Hindlimb muscle (tissue), 1 donor: ENCODE results near the gene RAB11FIP5. TPM values are rescaled to one million over a fixed set of nuclear protein-coding genes. Genes with fewer than 3 reads are reported as not detected.
"Not testable (repeated sequence)": the region's sequence is repeated elsewhere in the genome, so short reads cannot be mapped to it uniquely, and the experiment has no call there.

ENCODE experiments used
- DNase-seq: peaks from one replicate; pipeline ENCODE4 v3.0.0-alpha.2; 2013
- polyA plus RNA-seq: library from polyadenylated mRNA; unstranded; fragments of 120-200 nt; gene quantifications from one replicate; pipeline ENCODE4 v1.2.1, GENCODE V29; 2013; ENCODE audit not compliant: insufficient read length

The RAB11FIP5 gene
- polyA plus RNA-seq, 1 donor: 18.8 TPM

DNA sequence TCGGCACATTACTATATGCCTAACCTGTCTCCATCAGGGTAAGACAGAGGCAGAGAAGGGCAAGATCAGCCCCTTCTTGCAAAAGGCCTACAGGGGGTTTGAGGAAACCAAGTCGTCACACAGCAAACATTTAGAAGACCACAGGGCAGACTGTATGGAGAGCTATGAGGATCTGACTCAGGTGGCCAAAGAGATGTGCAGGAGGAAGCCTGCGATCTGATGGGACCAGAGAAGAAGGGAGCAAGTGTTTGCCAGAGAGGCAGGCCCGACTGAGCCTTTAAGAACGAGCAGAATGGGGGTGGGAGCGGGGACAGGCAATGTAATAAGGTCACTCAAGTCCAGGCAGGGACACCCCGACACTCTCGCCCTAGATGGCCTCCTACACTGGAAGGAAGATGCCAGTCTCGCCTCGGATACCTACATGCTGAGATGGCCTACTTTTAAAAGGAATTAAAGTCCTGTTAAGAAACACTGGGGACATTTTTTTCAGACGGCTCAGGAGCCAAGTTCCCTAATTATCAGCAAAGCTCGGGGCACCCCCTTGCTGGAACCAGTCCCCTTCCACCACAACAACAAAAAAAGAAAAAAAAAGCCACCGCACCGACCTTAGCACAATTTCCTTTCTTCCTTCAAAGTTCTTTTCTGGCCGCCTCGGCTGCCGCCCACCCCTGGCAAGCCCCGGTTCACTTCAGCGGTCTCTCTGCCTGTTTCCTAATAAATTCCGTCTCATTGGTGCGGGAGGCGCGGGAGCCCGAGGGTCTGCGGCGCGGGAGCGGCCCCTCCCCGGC lies 42.7 kb downstream of the RAB11FIP5 start:
- DNase-seq: no peak

DNA sequence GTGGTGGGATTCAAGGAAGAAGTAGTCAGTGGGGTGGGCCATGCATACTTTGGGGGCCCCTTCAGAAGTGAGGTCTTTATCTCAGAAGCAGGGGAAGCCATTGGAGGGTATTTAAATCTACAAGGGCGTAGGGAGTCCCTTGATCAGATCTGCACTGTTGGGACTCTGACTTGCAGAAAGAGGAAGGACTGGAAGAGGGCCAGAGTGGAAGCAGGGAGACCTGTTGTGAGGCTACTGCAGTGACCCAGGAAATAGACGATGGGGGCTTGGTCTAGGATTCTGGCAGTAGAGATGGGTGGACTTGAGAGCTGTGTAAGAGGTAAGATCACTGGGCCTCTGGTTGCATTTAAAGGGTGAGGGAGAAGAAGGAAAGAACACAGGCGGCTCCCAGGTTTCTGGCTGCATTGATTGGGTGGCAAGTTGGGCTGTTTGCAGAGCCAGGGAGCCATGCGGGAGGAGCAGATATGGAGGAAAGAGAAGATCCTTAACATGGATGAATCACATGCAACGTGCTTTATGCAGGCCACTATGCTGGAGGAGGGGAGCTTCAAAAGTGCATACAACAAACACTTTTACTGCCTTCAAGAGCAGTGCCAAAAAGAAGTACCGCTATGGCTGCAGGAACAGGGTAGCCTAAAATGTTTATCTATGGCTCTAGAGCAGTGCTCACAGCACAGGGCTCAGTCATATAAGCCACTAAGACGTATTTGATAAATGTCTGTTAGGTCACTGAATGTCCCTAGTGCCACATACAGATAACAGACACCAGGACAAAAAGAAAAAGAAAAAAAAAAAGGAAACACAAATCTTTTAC lies 43.5 kb downstream of the RAB11FIP5 start:
- DNase-seq: no peak

DNA sequence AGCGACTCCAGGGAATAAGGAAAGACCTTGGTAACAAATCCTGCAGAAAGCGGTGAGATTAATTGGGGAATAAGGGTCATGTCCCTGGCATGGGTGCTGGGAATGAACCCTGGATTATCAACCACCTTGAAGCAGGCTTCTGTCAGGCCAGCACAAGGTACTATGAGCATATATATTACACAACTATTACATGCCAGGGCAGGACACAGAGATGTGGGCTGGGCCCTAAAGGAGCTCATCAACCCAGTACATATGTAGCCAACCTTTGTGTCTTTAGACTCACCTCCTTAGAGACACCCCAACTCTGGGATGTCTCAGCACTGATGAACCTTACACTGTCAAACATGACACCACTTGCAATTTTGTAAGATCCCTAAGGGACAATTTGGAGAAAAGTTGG lies 44.6 kb downstream of the RAB11FIP5 start:
- no peak for DNase-seq

DNA sequence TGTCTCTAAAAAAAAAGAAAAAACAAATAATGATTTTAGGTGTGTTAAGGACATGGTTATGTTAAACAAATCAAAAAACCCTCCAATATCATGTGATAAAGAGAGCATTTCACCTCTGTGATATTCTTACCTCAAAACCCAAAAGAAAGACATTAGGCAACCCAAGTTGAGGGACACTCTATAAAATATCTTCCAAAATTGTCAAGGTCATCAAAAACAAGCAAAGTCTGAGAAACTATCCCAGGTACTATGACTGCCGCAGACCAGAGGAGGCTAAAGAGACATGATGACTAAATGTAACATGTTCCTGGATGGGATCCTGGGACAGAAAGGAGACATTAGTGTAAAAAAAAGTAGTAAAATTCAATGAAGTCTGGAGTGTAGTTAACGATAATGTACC lies 45.7 kb downstream of the RAB11FIP5 start:
- DNase-seq: no peak

DNA sequence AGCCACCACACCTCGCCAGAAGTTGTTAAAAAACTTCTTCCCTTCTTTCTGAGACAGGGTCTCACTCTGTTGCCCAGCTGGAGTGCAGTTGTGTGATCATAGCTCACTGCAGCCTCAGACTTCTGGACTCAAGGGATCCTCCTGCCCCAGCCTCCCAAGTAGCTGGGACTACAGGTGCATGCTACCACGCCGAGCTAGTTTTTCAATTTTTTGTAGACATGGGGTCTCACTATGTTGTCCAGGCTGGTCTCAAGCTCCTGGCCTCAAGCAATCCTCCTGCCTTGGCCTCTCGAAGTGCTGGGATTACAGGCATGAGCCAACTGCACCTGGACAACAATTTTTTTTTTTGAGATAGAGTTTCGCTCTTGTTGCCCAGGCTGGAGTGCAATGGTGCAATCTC lies 47.7 kb downstream of the RAB11FIP5 start:
- DNase-seq: not testable (repeated sequence)

DNA sequence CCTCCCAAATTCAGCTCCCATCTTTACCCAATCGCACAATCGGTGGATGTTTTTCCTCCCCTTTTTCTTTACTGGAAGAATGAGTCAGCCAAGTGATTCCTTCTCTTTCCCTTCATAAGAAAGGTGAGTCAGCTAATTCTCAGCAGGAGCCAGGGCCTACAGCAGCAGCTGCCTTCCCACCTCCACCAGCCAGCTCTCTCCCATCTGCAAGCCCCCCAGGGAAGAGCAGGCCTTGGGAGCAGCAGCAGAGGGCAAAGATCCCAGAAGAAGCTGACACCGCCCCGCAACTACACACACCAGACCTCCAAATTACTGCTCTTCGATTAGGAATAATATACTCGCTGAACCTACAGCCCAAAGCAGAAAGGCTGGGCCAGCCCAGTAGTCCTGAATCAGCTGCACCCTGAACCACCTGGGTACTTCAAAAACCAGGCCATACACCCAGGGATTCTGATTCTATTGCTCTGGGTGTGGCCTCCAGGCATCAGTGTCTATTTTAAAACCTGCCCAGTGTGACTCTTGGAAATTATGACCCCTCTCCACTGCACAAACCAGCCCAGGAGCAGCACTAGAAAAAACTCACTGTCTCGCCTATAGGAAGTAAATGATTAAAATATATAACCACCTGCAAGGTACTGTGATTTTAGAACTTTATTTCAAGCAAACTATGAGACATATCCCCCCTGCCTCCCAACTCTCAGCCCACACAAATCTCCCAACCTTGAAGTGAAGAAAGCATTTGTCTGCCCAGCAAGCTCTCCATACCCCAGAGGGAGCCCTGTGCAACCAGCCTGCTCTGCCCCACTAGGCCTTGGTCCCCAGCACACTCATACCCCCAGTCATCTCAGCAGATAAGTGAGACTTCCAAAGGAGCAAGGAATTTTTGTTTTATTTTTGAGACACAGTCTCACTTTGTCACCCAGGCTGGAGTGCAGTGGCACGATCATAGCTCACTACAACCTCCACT lies 48.6 kb downstream of the RAB11FIP5 start:
- no peak for DNase-seq

DNA sequence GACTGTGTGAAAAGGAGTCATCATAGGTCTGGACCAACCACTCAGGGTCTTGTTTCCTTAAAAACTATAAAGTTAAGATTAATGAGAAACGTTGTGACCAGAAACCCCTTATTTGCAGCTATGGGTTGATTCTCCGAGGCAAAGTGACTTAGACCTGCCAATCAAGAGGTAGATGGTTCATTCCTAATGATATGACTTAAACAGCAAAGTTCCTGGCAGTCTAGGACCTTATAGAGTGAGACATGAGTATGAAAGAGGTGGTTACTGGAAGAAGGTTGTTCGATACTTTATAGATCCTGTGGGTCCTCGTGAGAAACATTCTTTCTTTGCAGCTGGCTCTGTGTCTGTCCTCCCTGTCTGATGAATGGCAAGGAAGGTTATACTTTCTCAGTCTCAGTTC lies 49.3 kb downstream of the RAB11FIP5 start:
- DNase-seq: no peak

DNA sequence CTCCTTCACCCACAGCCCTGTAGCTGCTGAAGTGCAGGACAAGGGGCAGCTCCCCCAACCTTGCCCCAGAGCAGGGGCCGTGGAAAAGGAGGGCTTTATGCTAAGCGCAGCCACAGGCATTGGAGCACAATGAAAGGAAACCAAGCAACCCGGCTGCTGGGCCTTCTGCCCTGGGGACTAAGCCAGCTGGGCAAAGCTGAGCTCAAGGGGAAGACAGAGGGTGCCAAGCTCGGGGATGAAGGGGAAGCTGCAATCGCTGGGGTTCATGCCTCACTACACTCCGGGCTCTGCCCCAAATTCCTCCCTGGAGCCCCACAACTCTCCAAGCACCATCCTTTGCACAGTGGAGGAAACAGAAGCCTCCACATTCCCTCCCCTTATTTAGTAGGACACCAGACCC lies 53.6 kb downstream of the RAB11FIP5 start:
- DNase-seq: no peak

DNA sequence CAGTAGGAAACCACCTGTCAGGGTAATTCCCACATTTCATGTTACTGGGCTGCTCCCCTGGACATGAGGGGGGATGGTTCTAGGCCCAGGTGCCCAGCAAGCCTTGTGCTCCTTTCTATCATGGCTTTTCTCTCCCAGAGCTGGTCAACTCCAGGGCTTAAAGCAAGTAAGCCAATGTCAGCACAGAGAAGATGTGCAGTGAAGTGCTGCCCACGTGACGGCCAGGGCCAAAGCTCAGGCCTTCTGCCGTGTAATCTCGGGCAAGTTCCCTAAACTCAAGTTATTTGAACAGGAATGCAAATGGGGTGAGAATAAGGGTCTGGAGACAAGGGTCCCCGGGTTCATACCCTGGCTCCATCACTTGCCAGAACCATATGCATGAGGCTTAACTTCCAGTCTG lies 57.8 kb downstream of the RAB11FIP5 start:
- no peak for DNase-seq

DNA sequence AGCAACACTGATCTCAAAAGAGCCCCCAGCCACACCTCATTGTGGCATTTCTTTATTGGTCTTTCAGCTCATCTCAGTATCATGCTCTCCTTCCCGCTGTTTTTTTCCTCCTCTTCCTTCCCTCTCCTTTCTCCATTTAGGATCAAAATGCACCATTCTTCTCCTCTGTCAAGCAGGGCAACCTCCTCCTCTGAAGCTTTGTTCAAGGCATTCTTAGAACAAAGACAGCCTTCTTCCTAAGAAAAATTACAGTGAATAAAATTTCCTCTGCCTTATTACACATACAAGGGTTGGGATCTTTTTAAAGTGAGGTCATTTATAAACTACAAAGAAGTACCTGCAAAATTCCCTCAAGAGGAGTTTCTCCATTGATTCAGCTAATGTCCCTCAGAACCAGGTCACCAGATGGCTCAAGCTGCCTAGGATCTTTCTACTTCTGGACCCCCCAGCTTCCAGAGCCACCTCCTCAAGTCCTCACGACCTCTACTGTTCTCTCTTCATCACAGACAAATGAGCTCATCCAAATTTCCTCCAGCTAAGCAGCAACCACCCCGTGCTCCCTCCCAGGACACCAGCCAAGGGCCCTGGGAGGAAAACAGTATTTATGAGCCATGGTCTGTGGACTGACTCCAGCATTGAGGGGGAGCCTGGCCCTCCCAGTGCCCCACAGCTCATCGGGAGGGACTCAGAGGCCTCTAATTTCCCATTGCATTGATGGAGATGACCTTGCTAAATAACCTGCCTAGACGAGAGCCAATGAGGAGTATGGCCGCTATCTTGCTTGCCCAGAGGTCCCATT lies 59.2 kb downstream of the RAB11FIP5 start:
- DNase-seq: no peak

DNA sequence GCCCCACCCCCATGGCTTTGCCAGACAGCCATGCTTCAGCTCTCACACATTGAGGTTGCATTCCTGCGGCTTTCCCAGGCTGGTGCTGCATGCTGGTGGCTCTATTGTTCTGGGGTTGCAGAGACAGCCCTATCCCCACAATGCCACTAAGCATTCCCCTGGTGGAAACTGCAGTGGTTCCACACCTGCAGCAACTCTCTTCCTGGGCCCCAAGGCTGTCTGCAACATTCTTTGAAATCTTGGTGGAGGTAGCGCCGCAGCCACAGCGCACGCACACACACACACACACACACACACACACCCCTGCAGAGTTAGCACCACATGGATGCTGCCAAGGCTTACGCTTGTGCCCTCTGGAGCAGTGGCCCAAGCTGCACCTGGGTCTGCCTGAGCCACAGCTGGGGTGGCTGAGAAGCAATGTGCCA lies 62.6 kb downstream of the RAB11FIP5 start:
- DNase-seq: no peak

DNA sequence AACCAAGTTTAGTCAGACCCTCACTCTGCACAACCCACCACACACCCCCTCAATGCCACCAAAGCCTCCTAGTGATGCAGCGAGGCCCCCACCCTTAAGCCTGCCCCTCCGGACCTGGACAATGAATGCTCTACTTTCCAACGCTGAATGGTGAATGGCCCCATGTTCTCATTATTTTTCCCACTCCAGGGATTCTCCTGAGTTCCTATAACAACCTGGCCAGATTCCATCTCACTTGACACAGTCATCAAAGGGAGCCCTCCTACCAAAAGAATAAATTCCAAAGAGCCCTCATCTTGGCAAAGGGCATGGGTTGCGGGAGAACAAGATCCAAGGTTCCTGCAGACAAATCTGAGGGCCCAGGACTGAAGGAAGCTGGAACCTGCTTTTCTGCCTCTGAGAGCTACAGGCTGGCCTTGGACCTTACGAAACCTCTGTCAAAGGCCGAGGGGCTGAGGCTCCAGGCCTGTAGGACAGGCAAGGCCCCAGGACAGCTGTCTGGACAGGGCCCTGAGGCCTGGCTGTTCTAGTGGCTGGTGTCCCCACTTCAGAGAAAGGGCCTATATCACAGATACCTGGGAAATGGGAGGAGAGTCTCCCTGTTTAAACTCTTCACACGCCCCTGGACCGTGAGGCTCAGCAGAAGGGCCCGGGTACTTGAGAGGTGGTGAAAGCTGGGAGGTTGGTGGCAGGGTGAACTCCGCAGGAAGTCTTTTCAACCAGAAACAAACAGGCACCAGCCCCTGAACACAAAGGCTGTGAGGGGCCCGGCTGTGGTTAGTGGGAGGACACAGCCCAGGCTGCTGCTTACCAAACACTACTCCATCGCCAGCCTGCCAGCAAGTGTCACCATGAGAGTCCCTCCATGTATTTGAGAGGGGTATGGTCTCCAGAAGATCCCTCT lies 68.6 kb downstream of the RAB11FIP5 start:
- DNase-seq: no peak

DNA sequence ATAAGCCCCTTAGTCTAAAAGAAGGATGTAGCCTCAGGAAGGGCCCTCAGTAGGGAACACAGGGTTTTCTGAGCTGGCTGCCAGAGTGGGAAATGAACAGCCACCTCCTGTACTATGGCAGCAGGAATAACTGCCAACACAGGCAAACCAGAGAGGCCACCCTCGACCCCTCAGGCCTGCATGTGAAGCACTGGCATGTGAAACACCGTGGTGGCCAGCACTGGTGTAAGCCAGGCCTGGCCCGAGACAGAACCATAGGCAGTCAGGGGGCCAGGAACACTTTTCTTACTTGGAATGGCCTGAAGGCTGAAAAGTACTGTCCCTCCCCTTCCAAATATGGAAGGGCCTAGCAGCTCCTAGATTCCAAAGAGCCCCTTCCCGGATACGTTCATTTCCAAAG lies 69.5 kb downstream of the RAB11FIP5 start:
- DNase-seq: no peak

DNA sequence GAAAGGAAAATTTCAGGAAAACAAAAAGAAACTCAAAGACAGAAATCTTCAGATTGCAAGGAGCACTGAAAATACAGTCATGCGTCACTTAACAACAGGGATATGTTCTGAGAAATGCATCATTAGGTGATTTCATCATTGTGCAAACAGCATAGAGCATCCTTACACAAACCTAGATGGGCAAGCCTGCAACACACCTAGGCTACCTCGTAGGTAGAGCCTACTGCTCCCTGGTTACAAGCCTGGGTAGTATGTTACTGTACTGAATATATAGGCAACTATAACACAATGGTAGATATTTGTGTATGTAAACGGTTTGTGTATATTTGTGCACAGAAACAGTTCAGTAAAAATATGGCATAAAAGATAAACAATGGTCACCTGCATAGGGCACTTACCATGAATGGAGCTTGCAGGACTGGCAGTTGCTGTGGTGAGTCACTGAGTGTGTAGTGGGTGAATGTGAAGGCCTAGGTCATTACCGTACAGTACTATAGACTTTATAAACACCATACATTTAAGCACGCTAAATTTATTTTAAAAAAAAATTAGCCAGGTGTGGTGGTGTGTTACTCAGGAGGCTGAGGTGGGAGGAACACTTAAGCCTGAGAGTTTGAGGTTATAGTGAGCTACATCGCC lies 74.7 kb downstream of the RAB11FIP5 start:
- no peak for DNase-seq

DNA sequence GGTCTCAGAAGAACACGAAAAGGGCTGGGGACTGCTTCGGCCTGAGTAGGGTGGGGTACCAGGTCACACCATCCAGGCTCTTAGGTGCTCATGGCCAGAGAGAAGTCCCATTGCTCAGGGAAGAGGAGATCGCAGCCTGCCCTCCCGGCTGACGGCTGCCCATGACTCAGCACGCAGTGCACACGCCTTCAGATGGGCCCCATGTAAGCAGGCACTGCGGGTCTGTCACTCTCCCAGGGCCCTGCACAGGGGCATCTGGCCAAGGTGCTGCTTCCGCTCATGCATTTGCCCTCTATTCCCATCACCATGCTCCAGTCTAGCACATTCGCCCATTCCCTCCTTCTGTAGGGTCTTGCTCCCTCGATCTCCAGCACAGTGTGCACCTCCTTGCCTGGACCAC lies 76.0 kb downstream of the RAB11FIP5 start:
- DNase-seq: no peak

DNA sequence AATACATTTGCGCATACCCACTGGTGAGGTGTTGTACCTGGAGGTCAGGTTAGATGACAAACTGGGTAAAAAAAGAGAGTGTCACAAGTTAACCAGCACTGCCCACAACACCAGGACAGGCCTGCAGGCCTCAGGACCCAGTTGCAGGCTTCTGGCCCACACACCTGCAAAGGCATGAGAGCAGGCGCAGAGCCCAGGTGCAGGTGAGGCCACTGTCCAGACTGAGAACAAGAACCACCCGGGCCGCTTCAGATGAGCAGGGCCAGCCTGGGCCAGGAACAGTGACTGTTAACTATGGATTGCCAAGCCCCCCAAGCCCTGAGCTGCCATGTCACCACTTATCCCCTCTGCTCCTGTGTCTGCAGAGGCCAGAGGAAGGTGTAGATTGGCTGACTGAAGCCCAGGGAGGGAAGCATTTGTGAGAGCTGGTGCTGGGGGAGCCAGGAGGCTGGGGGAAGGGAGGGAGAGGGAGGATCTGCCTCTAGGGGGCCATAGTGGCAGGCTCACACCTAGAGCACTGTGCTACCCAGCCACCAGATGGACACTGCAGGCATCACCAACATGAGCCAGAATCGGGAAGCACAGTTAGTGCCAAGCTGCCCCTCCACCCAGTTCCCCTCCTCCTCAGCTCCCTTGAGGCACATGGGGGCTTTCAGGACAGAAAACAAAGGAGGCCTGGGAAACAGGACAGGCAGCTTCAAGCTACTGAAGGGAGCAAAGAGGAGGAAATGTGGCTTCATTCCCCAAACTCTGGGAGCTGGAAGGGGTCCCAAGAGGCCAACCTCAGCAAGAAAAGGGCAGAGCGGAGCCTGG lies 76.6 kb downstream of the RAB11FIP5 start:
- DNase-seq: no peak

DNA sequence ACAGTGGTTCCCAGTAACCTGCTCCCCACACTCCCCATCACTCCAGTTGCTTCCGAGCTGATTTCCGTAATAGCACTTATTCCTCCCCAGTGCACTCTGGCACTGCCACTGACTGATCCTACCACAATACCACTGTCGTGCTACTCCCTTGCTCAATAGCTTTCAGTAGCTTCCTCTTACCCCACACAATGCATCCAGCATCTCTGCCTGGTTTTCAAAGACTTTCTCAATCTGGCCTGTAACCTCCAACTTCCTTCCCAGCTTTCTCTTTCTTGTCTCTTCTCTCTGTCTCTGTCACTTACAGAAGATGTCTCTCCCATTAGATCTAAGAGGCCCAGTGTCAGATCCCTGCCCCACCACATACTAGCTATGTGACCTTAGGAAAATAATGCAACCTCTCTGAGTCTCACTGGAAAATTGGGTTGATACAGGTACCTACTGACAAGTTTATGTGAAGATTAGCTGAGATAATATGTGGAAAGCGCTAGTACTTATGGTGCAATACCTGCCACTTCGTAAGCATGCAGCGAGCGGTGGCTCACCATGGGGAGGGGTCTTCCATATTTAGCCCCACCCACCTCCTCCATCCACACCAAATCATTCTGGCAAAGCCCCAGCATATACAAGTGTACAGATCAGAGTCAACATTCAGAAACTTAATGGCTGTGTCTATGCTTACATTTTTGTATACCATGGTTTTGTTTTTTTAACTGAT lies 77.9 kb downstream of the RAB11FIP5 start:
- no peak for DNase-seq

DNA sequence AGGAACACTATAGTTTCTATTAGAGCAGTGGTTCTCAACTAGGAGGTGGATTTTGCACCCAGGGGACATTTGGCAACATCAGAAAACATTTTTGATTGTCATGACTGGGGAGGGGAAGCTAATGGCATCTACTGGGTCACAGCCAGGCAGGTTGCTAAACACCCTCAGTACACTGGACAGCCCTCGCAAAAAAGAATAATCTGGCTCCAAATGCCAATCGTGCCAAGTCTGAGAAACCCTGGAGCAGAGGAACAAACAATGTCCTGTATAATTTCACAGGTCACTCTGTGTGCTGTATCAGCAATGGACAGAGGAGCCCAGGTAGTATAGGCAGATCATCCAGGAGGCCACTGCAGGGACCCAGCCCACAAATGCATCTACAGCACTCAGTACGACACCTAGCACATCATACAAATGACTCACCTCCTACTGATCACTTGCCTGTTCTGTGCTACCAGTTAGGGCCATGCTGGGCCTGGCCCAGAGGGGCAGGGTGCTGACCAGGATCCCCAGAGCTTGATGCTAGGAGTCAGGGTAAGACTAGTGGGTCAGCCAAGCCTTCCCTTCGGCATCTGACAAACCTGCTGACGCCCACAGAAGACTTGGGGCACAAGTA lies 78.9 kb downstream of the RAB11FIP5 start:
- DNase-seq: no peak
